ENCODE data around the gene BCL11B. TPM values are rescaled to one million over a fixed set of nuclear protein-coding genes. Genes with fewer than 3 reads are reported as not detected.
A peak's percentile ranks its signal among the peaks of the same experiment; 100 is the strongest.
"Not testable (repeated sequence)": the region's sequence is repeated elsewhere in the genome, so short reads cannot be mapped to it uniquely, and the experiment has no call there.

BCL11B gene
- total RNA-seq, 1 donor from 2014 or later: under 0.01 TPM

GRCh38 chr14:99202516-99202915 lies 69.5 kb downstream of the BCL11B start:
- DNase-seq (ENCODE audit: low read depth in 2 of 2): no peak

- DNase-seq (ENCODE audit: low read depth in 2 of 2): no peak
Measured at GRCh38 chr14:99201351-99202073, 70.5 kb downstream of the BCL11B start.

GRCh38 chr14:99200654-99201005 lies 71.4 kb downstream of the BCL11B start:
- no peak for DNase-seq (ENCODE audit: low read depth in 2 of 2)

- DNase-seq (ENCODE audit: low read depth in 2 of 2): no peak
Measured at GRCh38 chr14:99199846-99200653, 71.9 kb downstream of the BCL11B start.

- DNase-seq (ENCODE audit: low read depth in 2 of 2): no peak
Measured at GRCh38 chr14:99198746-99199502, 73.1 kb downstream of the BCL11B start.

- DNase-seq (ENCODE audit: low read depth in 2 of 2): no peak
Measured at GRCh38 chr14:99196310-99196650, 75.7 kb downstream of the BCL11B start.

- no peak for DNase-seq (ENCODE audit: low read depth in 2 of 2)
Measured at GRCh38 chr14:99195602-99196309, 76.2 kb downstream of the BCL11B start.

GRCh38 chr14:99194736-99195135 lies 77.3 kb downstream of the BCL11B start:
- no peak for DNase-seq (ENCODE audit: low read depth in 2 of 2)

GRCh38 chr14:99194136-99194535 lies 77.9 kb downstream of the BCL11B start:
- DNase-seq (ENCODE audit: low read depth in 2 of 2): no peak

GRCh38 chr14:99192830-99193229 lies 79.2 kb downstream of the BCL11B start:
- no peak for DNase-seq (ENCODE audit: low read depth in 2 of 2)

GRCh38 chr14:99192028-99192621 lies 79.9 kb downstream of the BCL11B start:
- DNase-seq (ENCODE audit: low read depth in 2 of 2): peak; percentile 67 to 69

- no peak for DNase-seq (ENCODE audit: low read depth in 2 of 2)
Measured at GRCh38 chr14:99191395-99192027, 80.5 kb downstream of the BCL11B start.

- DNase-seq (ENCODE audit: low read depth in 2 of 2): no peak
Measured at GRCh38 chr14:99190696-99191394, 81.2 kb downstream of the BCL11B start.

- no peak for DNase-seq (ENCODE audit: low read depth in 2 of 2)
Measured at GRCh38 chr14:99189201-99189801, 82.7 kb downstream of the BCL11B start.

- no peak for DNase-seq (ENCODE audit: low read depth in 2 of 2)
Measured at GRCh38 chr14:99188731-99189191, 83.2 kb downstream of the BCL11B start.

GRCh38 chr14:99187858-99188257 lies 84.1 kb downstream of the BCL11B start:
- DNase-seq (ENCODE audit: low read depth in 2 of 2): no peak

- DNase-seq (ENCODE audit: low read depth in 2 of 2): no peak
Measured at GRCh38 chr14:99186956-99187690, 84.9 kb downstream of the BCL11B start.

- not testable (repeated sequence) for DNase-seq (ENCODE audit: low read depth in 2 of 2)
Measured at GRCh38 chr14:99186336-99186735, 85.7 kb downstream of the BCL11B start.
